ENCODE data around the gene PROCA1.
A peak's percentile ranks its signal among the peaks of the same experiment; 100 is the strongest.
"Not testable (repeated sequence)": the region's sequence is repeated elsewhere in the genome, so short reads cannot be mapped to it uniquely, and the experiment has no call there.

Gene PROCA1

GRCh38 chr17:28663723-28664122 lies 48.0 kb downstream of the PROCA1 start:
- Histone ChIP-seq H3K9ac (ENCODE audit: low read depth, low read length) (no peak overlapping the region), H3K36me3 (ENCODE audit: insufficient read depth, low read length) (peaks cover 14% of the 10 kb centered on the region; the same call in 1 of the 2 replicates), H3K9me3 (ENCODE audit: control insufficient read depth, insufficient read depth, low read length) (no peaks in the 10 kb centered on the region; the same call in 1 of the 2 replicates), H3K4me1 (ENCODE audit: insufficient read depth, low read length) (peaks cover 6% of the 10 kb centered on the region)

GRCh38 chr17:28662527-28662829 lies 49.2 kb downstream of the PROCA1 start:
- Histone ChIP-seq H3K4me1 (ENCODE audit: insufficient read depth, low read length) (peaks cover 6% of the 10 kb centered on the region), H3K9ac (ENCODE audit: low read depth, low read length) (peak overlapping the region; percentile 100), H3K9me3 (ENCODE audit: control insufficient read depth, insufficient read depth, low read length) (no peaks in the 10 kb centered on the region; the same call in 1 of the 2 replicates), H3K36me3 (ENCODE audit: insufficient read depth, low read length) (peaks cover 20% of the 10 kb centered on the region)

GRCh38 chr17:28661635-28662526 lies 49.8 kb downstream of the PROCA1 start, which contains the start of the genes SDF2 and SUPT6H:
SDF2 (minus strand) TSS chr17:28661906; CDS start chr17:28661876, 30 bp downstream.
SUPT6H (plus strand) TSS chr17:28662205; CDS start chr17:28673402, 11,197 bp downstream.
- Histone ChIP-seq H3K4me1 (ENCODE audit: insufficient read depth, low read length) (peaks cover 6% of the 10 kb centered on the region), H3K9me3 (ENCODE audit: control insufficient read depth, insufficient read depth, low read length) (no peaks in the 10 kb centered on the region; the same call in 1 of the 2 replicates), H3K36me3 (ENCODE audit: insufficient read depth, low read length) (peaks cover 20% of the 10 kb centered on the region), H3K9ac (ENCODE audit: low read depth, low read length) (peak within 1 kb of the TSS; percentile 100)

GRCh38 chr17:28659497-28659881 lies 52.2 kb downstream of the PROCA1 start:
- H3K4me1 ChIP-seq (ENCODE audit: insufficient read depth, low read length); H3K9ac ChIP-seq (ENCODE audit: low read depth, low read length); H3K9me3 ChIP-seq (ENCODE audit: control insufficient read depth, insufficient read depth, low read length): not testable (repeated sequence)
- peaks cover 10% of the 10 kb centered on the region for H3K36me3 ChIP-seq (ENCODE audit: insufficient read depth, low read length)

GRCh38 chr17:28658766-28659496 lies 52.8 kb downstream of the PROCA1 start:
- not testable (repeated sequence) for H3K9ac ChIP-seq (ENCODE audit: low read depth, low read length); H3K4me1 ChIP-seq (ENCODE audit: insufficient read depth, low read length); H3K9me3 ChIP-seq (ENCODE audit: control insufficient read depth, insufficient read depth, low read length)
- peaks cover 10% of the 10 kb centered on the region for H3K36me3 ChIP-seq (ENCODE audit: insufficient read depth, low read length)

- not testable (repeated sequence) for H3K9me3 ChIP-seq (ENCODE audit: control insufficient read depth, insufficient read depth, low read length); H3K4me1 ChIP-seq (ENCODE audit: insufficient read depth, low read length); H3K36me3 ChIP-seq (ENCODE audit: insufficient read depth, low read length); H3K9ac ChIP-seq (ENCODE audit: low read depth, low read length)
These were observed 53.3 kb downstream of the PROCA1 start for GRCh38 chr17:28658342-28658741.

- H3K9ac ChIP-seq (ENCODE audit: low read depth, low read length) = no peak overlapping the region
- H3K9me3 ChIP-seq (ENCODE audit: control insufficient read depth, insufficient read depth, low read length) = no peaks in the 10 kb centered on the region; the same call in 1 of the 2 replicates
- peaks cover 8% of the 10 kb centered on the region for H3K36me3 ChIP-seq (ENCODE audit: insufficient read depth, low read length)
- H3K4me1 ChIP-seq (ENCODE audit: insufficient read depth, low read length) = no peaks in the 10 kb centered on the region
These were observed 53.9 kb downstream of the PROCA1 start for GRCh38 chr17:28657756-28658155.

GRCh38 chr17:28655160-28655559 lies 56.5 kb downstream of the PROCA1 start:
- H3K9ac ChIP-seq (ENCODE audit: low read depth, low read length) = no peak overlapping the region
- no peaks in the 10 kb centered on the region; the same call in 1 of the 2 replicates for H3K9me3 ChIP-seq (ENCODE audit: control insufficient read depth, insufficient read depth, low read length)
- H3K36me3 ChIP-seq (ENCODE audit: insufficient read depth, low read length) = peaks cover 10% of the 10 kb centered on the region
- H3K4me1 ChIP-seq (ENCODE audit: insufficient read depth, low read length) = no peaks in the 10 kb centered on the region

All from ES-I3 (cell line).